ENCODE measurements around the gene SESN1. TPM values are rescaled to one million over a fixed set of nuclear protein-coding genes. Genes with fewer than 3 reads are reported as not detected.
"Not testable (repeated sequence)": the region's sequence is repeated elsewhere in the genome, so short reads cannot be mapped to it uniquely, and the experiment has no call there.

Gene SESN1
- polyA plus RNA-seq, 1 experiment: 9.1 TPM

GRCh38 chr6:109088995-109089394 lies 5.7 kb downstream of the SESN1 start:
- no peak for DNase-seq (ENCODE audit: low read depth)
- ChIA-PET POLR2A (no interaction called here), CTCF (no interaction called here)
- TF ChIP-seq CTCF (IDR thresholded peaks at IDR 0.05; ENCODE audit: insufficient read depth, low read depth, low read length): no peak
- Histone ChIP-seq H3K27me3 (ENCODE audit: control insufficient read depth, insufficient read depth, low read length) (no peaks in the 10 kb centered on the region), H3K4me3 (ENCODE audit: low read depth, low read length) (no peak overlapping the region), H3K36me3 (ENCODE audit: control insufficient read depth, insufficient read depth, low read length) (no peaks in the 10 kb centered on the region)

- POLR2A ChIA-PET: no interaction called here
- CTCF ChIA-PET: interaction anchor here (0.9 kb wide), 1 partner anchor 10 kb away, joined by 3 read pairs; no protein-coding TSS in a partner anchor
- TF ChIP-seq CTCF (IDR thresholded peaks at IDR 0.05; ENCODE audit: insufficient read depth, low read depth, low read length): no peak
- H3K36me3 ChIP-seq (ENCODE audit: control insufficient read depth, insufficient read depth, low read length): no peaks in the 10 kb centered on the region
- DNase-seq (ENCODE audit: low read depth): no peak
- no peak overlapping the region for H3K4me3 ChIP-seq (ENCODE audit: low read depth, low read length)
- no peaks in the 10 kb centered on the region for H3K27me3 ChIP-seq (ENCODE audit: control insufficient read depth, insufficient read depth, low read length)
These were observed 6.9 kb downstream of the SESN1 start for GRCh38 chr6:109087661-109088264.

GRCh38 chr6:109084146-109084545 lies 10.5 kb downstream of the SESN1 start:
- DNase-seq (ENCODE audit: low read depth); H3K36me3 ChIP-seq (ENCODE audit: control insufficient read depth, insufficient read depth, low read length); POLR2A ChIA-PET; H3K27me3 ChIP-seq (ENCODE audit: control insufficient read depth, insufficient read depth, low read length); H3K4me3 ChIP-seq (ENCODE audit: low read depth, low read length): not testable (repeated sequence)
- CTCF ChIA-PET: interaction anchor here (1.4 to 1.8 kb wide), 2 partner anchors 9 to 10 kb away, joined by 3 to 4 read pairs; partner anchors contain the start of gene SESN1

- no peaks in the 10 kb centered on the region for H3K27me3 ChIP-seq (ENCODE audit: control insufficient read depth, insufficient read depth, low read length)
- no peak overlapping the region for H3K4me3 ChIP-seq (ENCODE audit: low read depth, low read length)
- H3K36me3 ChIP-seq (ENCODE audit: control insufficient read depth, insufficient read depth, low read length): no peaks in the 10 kb centered on the region
- no peak for DNase-seq (ENCODE audit: low read depth)
- POLR2A ChIA-PET: no interaction called here
- TF ChIP-seq CTCF (IDR thresholded peaks at IDR 0.05; ENCODE audit: insufficient read depth, low read depth, low read length): no peak
- CTCF ChIA-PET: interaction anchor here (1.8 kb wide), 1 partner anchor 8 kb away, joined by 4 read pairs; no protein-coding TSS in a partner anchor
These were observed 11.0 kb downstream of the SESN1 start for GRCh38 chr6:109083657-109084056.

- TF ChIP-seq CTCF (IDR thresholded peaks at IDR 0.05; ENCODE audit: insufficient read depth, low read depth, low read length): no peak
- POLR2A ChIA-PET: no interaction called here
- H3K4me3 ChIP-seq (ENCODE audit: low read depth, low read length): no peak overlapping the region
- CTCF ChIA-PET: no interaction called here
- DNase-seq (ENCODE audit: low read depth): no peak
- H3K27me3 ChIP-seq (ENCODE audit: control insufficient read depth, insufficient read depth, low read length): no peaks in the 10 kb centered on the region
- no peaks in the 10 kb centered on the region for H3K36me3 ChIP-seq (ENCODE audit: control insufficient read depth, insufficient read depth, low read length)
These were observed 12.5 kb downstream of the SESN1 start for GRCh38 chr6:109082188-109082577.
